HFFc6 (cell line): ENCODE data around the gene C19orf53. TPM values are rescaled to one million over a fixed set of nuclear protein-coding genes. Genes with fewer than 3 reads are reported as not detected.

Source experiments
- DNase-seq: peaks from one replicate; pipeline ENCODE4 v3.0.0-alpha.2; 2018
- H3K27ac Mint-ChIP-seq: 2 replicates; pipeline ENCODE4 v1.8.0; 2020; ENCODE audit warnings: mild to moderate bottlenecking, mixed read lengths
- H3K27me3 Mint-ChIP-seq: 2 replicates; pipeline ENCODE4 v1.8.0; 2021; ENCODE audit warnings: mild to moderate bottlenecking, moderate library complexity, mixed read lengths; ENCODE audit not compliant: insufficient read depth
- H3K36me3 Mint-ChIP-seq: 2 replicates; pipeline ENCODE4 v1.8.0; 2021; ENCODE audit warnings: low read depth, mixed read lengths
- H3K4me1 Mint-ChIP-seq: 2 replicates; pipeline ENCODE4 v1.8.0; 2020; ENCODE audit warnings: low read depth, mixed read lengths
- H3K4me3 Mint-ChIP-seq: 2 replicates; pipeline ENCODE4 v1.8.0; 2020; ENCODE audit warnings: mild to moderate bottlenecking, moderate library complexity, mixed read lengths
- H3K9me3 Mint-ChIP-seq: 2 replicates; pipeline ENCODE4 v1.8.0; 2020; ENCODE audit warnings: mild to moderate bottlenecking, mixed read lengths
- long read RNA-seq: library from polyadenylated mRNA; unstranded; transcript quantifications from one replicate; pipeline ENCODE4 v2.0.0, GENCODE V29; 2019
- total RNA-seq, 6 experiments: library from RNA; stranded (reverse); fragmentation: NEBNext Ultra II Directional; extraction: Animal tissue kit (Norgen Biotek cat#: 25700); gene quantifications; 2 replicates in 1 of 6; 3 replicates in 5 of 6; pipeline ENCODE4 v1.2.3, GENCODE V29; 2021
- TF ChIP-seq, protein P1 (sequence below): fragments of 200-600 bp; sonication (generic); IDR thresholded peaks from 2 replicates; pipeline ENCODE4 v1.5.0; 2021; ENCODE audit warnings: antibody characterized with exemption, mild to moderate bottlenecking

Gene C19orf53
- 100 to 1,000 TPM; 123 to 204 (median 172) TPM for total RNA-seq
- long read RNA-seq, transcript C19orf53-206 (2 exons, 491 nt): minor isoform, 15 of 249 reads
- long read RNA-seq, transcript C19orf53-202 (3 exons, 873 nt): major isoform, 225 of 249 reads
- long read RNA-seq, partial matches to known transcripts: 3 of 249 reads
- long read RNA-seq, other reads (novel, unspliced or antisense): 0 of 249 reads

DNA sequence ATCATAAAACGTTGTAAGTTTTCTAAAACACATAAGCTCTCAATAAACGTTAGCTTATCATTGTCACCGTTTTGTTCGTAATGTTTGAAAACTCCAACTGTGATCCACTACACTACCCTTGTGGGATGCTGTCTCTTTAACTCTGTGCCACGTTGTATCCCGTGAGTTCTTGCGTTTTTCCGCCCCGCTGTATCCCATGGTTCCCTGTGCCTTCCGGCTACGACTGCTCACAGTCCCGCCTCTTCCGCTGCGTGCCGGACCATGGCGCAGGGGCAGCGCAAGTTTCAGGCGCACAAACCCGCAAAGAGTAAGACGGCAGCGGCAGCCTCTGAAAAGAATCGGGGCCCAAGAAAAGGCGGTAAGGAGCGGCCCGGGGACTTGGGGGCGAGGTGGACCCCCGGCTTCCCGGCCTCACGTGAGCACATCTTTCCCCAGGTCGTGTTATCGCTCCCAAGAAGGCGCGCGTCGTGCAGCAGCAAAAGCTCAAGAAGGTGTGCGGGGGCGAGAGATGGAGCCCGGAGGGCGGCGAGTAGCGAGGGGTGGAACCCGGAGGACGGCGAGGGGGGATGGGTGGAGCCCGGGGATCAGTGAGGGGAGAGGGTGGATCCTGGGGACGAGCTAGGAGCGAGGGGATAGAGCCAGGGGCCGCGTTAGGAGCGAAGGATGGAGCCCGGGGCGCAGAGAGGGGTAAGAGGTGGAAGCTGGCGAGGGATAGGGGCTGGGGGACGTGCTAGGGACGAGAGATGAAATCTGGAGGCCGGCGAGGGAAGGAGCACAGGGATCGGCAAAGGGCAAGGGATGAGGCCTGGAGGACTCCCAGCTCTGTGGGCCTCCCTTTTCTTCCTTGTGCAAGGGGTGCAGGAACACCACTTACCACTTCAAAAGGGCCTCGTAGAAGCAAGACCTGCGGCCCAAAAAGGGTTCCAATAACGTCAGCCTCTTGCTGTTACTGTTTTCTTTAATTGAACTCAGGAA, at the start of gene C19orf53:
TSS of gene C19orf53 (plus strand) at position 240 of the 975 bp plus-strand sequence. CDS start at position 262, 22 bp downstream.
- peak within 1 kb of the TSS; percentile 98 for H3K27ac Mint-ChIP-seq
- H3K4me1 Mint-ChIP-seq: peaks cover 22% of the 10 kb centered on the region
- no peaks in the 10 kb centered on the region; the same call in 1 of the 2 replicates for H3K27me3 Mint-ChIP-seq
- peaks cover 41% of the 10 kb centered on the region for H3K36me3 Mint-ChIP-seq
- TF ChIP-seq, protein P1, sequence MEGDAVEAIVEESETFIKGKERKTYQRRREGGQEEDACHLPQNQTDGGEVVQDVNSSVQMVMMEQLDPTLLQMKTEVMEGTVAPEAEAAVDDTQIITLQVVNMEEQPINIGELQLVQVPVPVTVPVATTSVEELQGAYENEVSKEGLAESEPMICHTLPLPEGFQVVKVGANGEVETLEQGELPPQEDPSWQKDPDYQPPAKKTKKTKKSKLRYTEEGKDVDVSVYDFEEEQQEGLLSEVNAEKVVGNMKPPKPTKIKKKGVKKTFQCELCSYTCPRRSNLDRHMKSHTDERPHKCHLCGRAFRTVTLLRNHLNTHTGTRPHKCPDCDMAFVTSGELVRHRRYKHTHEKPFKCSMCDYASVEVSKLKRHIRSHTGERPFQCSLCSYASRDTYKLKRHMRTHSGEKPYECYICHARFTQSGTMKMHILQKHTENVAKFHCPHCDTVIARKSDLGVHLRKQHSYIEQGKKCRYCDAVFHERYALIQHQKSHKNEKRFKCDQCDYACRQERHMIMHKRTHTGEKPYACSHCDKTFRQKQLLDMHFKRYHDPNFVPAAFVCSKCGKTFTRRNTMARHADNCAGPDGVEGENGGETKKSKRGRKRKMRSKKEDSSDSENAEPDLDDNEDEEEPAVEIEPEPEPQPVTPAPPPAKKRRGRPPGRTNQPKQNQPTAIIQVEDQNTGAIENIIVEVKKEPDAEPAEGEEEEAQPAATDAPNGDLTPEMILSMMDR: no peak
- peak; percentile 89 for DNase-seq
- H3K9me3 Mint-ChIP-seq: no peaks in the 10 kb centered on the region
- H3K4me3 Mint-ChIP-seq: peak within 1 kb of the TSS; percentile 100

DNA sequence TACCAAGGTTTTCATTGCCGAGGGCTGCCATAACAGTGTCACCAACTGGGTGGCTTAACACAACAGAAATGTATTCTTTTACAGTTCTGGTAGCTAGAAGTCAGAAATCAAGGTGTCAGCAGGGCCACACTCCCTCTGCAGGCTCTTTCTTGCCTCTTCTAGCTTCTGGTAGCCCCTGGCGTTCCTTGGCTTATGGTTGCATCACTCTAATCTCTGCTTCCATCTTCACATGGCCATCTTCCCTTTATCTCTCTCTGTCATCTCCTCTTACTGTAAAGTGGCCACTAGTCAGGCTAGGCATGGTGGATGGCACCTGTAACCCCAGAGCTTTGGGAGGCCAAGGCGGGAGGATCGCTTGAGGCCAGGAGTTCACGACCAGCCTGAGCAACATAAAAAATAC, 47.9 kb upstream of the C19orf53 start:
- DNase-seq: no peak
- Mint-ChIP-seq H3K36me3 (no peaks in the 10 kb centered on the region), H3K27me3 (no peaks in the 10 kb centered on the region), H3K9me3 (no peaks in the 10 kb centered on the region), H3K4me1 (peaks cover 26% of the 10 kb centered on the region), H3K4me3 (no peak overlapping the region), H3K27ac (no peak overlapping the region)
- TF ChIP-seq, protein P1: no peak

DNA sequence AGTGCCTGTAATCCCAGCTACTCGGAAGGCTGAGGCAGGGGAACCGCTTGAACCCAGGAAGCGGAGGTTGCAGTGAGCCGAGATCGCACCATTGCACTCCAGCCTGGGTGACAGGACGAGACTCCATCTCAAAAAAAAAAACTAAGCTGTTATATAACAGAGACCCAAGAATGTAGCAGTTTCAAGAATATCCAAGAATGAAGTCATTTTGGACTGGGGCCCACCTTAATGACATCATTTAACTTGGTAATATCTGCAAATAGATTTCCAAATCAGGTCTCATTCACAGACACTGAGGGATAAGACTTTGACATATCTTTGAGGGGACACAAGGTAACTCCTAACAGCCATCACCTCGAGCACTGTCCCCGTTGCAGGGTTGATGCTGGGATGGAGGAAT, 46.5 kb upstream of the C19orf53 start:
- Mint-ChIP-seq H3K36me3 (no peaks in the 10 kb centered on the region), H3K4me3 (no peak overlapping the region), H3K9me3 (no peaks in the 10 kb centered on the region), H3K27me3 (no peaks in the 10 kb centered on the region), H3K27ac (0 out of 2 replicates have a peak overlapping the region, but pooled peaks have one; percentile 11), H3K4me1 (peaks cover 27% of the 10 kb centered on the region)
- DNase-seq: peak; percentile 29
- TF ChIP-seq, protein P1: no peak

DNA sequence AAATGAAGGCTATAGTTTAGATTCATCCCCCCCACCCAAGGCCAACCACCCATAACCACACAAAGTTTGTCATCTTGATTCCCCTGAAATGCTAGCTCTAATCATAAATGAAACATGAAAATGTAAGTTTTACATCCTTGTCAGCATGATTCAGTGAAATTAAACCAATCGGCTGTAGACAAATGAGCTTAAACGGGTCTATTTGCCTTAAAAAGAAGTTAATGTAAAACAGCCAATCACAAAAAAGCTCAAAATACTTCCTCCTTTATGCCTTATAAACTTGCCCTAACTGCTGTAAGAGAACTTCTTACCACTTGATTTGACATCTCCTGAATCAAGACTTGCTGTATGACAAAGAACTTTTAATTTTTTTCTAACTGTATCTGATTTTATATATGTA, 44.4 kb upstream of the C19orf53 start:
- Mint-ChIP-seq H3K27me3 (no peaks in the 10 kb centered on the region), H3K9me3 (no peaks in the 10 kb centered on the region), H3K4me1 (peaks cover 27% of the 10 kb centered on the region), H3K27ac (peak overlapping the region; percentile 100), H3K4me3 (no peak overlapping the region; the same call in none of the 2 replicates), H3K36me3 (no peaks in the 10 kb centered on the region; the same call in 1 of the 2 replicates)
- DNase-seq: peak; percentile 20
- TF ChIP-seq, protein P1: no peak

DNA sequence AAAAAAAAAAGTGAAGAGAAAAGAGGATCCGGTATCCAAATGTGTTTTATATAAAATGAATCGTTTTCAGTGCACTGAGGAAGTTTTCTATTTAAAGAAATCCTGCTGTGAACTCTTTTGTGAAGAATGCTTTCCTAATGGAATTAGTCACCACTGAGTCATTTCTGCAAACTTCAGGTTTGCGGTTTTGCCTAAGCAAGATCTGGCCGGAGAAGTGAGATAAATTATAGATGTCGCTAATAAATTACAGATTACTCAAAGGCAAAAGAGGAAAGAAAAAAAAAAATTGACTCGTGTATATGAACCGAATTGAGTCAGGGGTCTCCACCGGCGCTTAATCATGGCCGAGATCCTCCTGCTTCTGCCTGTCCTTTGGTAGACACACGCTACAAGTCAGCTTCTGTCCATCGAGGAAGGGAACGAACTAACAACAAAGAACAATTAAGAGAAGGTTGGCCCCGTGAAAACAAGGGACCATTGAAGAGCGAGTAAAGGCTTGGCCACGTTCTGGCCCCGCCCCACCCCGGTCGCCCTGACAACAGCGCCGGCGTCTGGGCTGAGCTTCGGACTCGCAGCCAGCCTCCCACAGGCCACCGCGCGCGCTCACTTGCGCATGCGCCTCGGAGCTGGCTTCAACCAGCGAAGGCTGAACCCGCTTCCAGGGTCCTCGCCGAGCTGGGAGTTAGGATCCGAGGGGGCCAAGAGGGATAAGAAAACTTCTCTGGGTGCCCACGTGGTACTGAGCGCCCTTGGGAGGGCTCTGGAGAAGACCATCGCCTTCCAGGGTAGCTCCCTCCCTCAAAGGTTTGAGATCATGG, 42.9 kb upstream of the C19orf53 start:
- peak; percentile 96 for DNase-seq
- Mint-ChIP-seq H3K9me3 (no peaks in the 10 kb centered on the region), H3K27me3 (no peaks in the 10 kb centered on the region), H3K4me1 (peaks cover 27% of the 10 kb centered on the region), H3K27ac (peak overlapping the region; percentile 100), H3K4me3 (peak overlapping the region; percentile 94), H3K36me3 (no peaks in the 10 kb centered on the region; the same call in 1 of the 2 replicates)
- TF ChIP-seq, protein P1: no peak
